SK-N-SH treated with all-trans-retinoic acid at 6 μM for 48 hours (cell line): Measurements from ENCODE around the gene AEBP1.

Experiments
- ATAC-seq: fragments of 200-7000 bp; cut with Tn5 transposase; 3 replicates; pipeline ENCODE4 v1.9.1; 2020; ENCODE audit warnings: mild to moderate bottlenecking, moderate library complexity
- ARNTL ChIP-seq: fragments of 450-650 bp; formaldehyde crosslinking; IDR thresholded peaks from 2 replicates; pipeline ENCODE4 v1.5.0; 2020; ENCODE audit warnings: low read depth, mild to moderate bottlenecking, moderate library complexity, borderline replicate concordance
- BACH2 ChIP-seq: fragments of 250-450 bp; sonication (Bioruptor Pico); IDR thresholded peaks from 2 replicates; pipeline ENCODE4 v1.9.0; 2021; ENCODE audit warnings: mild to moderate bottlenecking, borderline replicate concordance
- CSDC2 ChIP-seq: fragments of 250-450 bp; sonication (Bioruptor Pico); IDR thresholded peaks from 2 replicates; pipeline ENCODE4 v1.5.0; 2020; ENCODE audit warnings: mild to moderate bottlenecking, moderate library complexity
- ESRRG ChIP-seq: fragments of 250-450 bp; sonication (Bioruptor Pico); IDR thresholded peaks from 2 replicates; pipeline ENCODE4 v1.6.1; 2021; ENCODE audit warnings: mild to moderate bottlenecking
- ISL1 ChIP-seq: fragments of 250-450 bp; sonication (Bioruptor Pico); IDR thresholded peaks from 2 replicates; pipeline ENCODE4 v2.1.2; 2022; ENCODE audit warnings: mild to moderate bottlenecking, moderate library complexity
- OSR1 ChIP-seq: fragments of 250-450 bp; sonication (Bioruptor Pico); IDR thresholded peaks from 2 replicates; pipeline ENCODE4 v1.8.0; 2022; ENCODE audit warnings: moderate library complexity, mild to moderate bottlenecking, inconsistent platforms
- POU6F1 ChIP-seq: fragments of 250-450 bp; sonication (Bioruptor Pico); IDR thresholded peaks from 2 replicates; pipeline ENCODE4 v1.8.0; 2021; ENCODE audit warnings: low read depth, mild to moderate bottlenecking, moderate library complexity, borderline replicate concordance
- PPARA ChIP-seq: fragments of 250-450 bp; sonication (Bioruptor Pico); IDR thresholded peaks from 2 replicates; pipeline ENCODE4 v1.5.0; 2020; ENCODE audit warnings: mild to moderate bottlenecking, borderline replicate concordance
- RARB ChIP-seq: fragments of 250-450 bp; sonication (Bioruptor Pico); IDR thresholded peaks from 2 replicates; pipeline ENCODE4 v1.8.0; 2021; ENCODE audit warnings: mild to moderate bottlenecking, moderate library complexity
- SNAI2 ChIP-seq: fragments of 250-450 bp; sonication (Bioruptor Pico); IDR thresholded peaks from 2 replicates; pipeline ENCODE4 v1.5.0; 2020; ENCODE audit warnings: mild to moderate bottlenecking, moderate library complexity
- TOX ChIP-seq: fragments of 250-450 bp; sonication (Bioruptor Pico); IDR thresholded peaks from 2 replicates; pipeline ENCODE4 v1.8.0; 2021; ENCODE audit warnings: mild to moderate bottlenecking, moderate library complexity, borderline replicate concordance
- TSHZ2 ChIP-seq: fragments of 250-450 bp; sonication (Bioruptor Pico); IDR thresholded peaks from 2 replicates; pipeline ENCODE4 v1.5.0; 2020; ENCODE audit warnings: mild to moderate bottlenecking, moderate library complexity
- ZC3H10 ChIP-seq: fragments of 250-450 bp; sonication (Bioruptor Pico); IDR thresholded peaks from 2 replicates; pipeline ENCODE4 v1.5.1; 2021; ENCODE audit warnings: mild to moderate bottlenecking, moderate library complexity
- ZFP3 ChIP-seq: fragments of 250-450 bp; sonication (Bioruptor Pico); IDR thresholded peaks from 2 replicates; pipeline ENCODE4 v1.5.0; 2020; ENCODE audit warnings: mild to moderate bottlenecking, moderate library complexity
- ZFP30 ChIP-seq: fragments of 450-650 bp; formaldehyde crosslinking; IDR thresholded peaks from 2 replicates; pipeline ENCODE4 v1.5.0; 2022; ENCODE audit warnings: mild to moderate bottlenecking, moderate library complexity
- ZNF565 ChIP-seq: fragments of 450-650 bp; formaldehyde crosslinking; conservative IDR thresholded peaks from 2 replicates; pipeline ENCODE4 v1.5.0; 2020; ENCODE audit warnings: low read depth, mild to moderate bottlenecking, moderate library complexity
- ZNF70 ChIP-seq: fragments of 450-650 bp; formaldehyde crosslinking; IDR thresholded peaks from 2 replicates; pipeline ENCODE4 v1.5.0; 2020; ENCODE audit warnings: mild to moderate bottlenecking, moderate library complexity
- ZNF8 ChIP-seq: fragments of 450-650 bp; formaldehyde crosslinking; IDR thresholded peaks from 2 replicates; pipeline ENCODE4 v1.5.0; 2020; ENCODE audit warnings: mild to moderate bottlenecking, moderate library complexity
- TF ChIP-seq, protein P1 (sequence below): fragments of 250-450 bp; sonication (Bioruptor Pico); IDR thresholded peaks from 2 replicates; pipeline ENCODE4 v1.5.1; 2021; ENCODE audit warnings: mild to moderate bottlenecking, moderate library complexity

Gene AEBP1

DNA sequence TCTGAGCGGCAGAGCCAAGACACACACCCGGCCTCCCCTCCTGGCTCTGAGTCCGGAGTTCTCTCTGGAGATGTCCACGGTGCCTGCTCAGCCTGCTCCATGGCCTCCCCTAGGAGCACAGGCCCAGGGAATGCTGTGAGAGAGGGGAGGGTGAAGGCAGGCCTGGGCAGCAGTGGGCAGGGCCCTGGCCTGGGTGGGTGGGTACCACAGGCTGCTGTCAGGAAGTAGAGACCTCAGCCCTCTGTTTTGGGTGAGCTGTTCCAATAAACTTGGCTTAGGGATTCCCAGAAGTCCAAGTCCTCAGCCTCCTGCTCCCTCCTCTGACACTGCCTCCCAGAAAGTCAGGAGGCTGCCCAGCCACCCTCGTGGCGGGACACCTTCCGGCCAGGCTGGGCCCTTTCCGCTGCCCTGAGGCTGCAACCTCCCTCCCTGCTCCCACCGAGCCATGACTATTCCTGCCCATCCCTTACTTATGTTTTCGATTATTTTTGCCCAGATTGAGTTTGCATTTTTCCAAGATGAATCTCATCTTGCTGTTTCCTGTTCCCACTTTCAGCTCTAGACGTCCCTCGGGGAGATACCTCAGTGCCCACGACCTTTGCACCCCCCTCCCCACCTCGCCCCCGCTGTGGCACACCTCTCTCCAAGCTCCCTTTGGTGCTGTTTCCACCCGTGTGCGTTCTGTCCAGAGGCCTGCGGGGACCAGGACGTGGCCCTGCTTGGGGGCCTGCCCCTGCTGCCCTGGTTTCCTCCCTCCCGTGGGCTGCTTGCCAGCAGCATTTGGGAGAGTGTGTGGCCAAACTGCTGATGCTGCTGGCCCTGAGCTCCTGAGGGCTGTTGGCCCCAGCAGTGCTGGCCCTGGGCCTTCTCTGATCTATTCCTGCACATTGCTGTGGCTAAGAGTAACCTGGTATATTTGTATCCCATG lies 16.0 kb upstream of the AEBP1 start:
- TF ChIP-seq SNAI2 (CRISPR knock-in tag) (no peak), OSR1 (CRISPR knock-in tag) (0 out of 2 replicates have a peak, but pooled peaks have one; percentile 58), ZNF565 (CRISPR knock-in tag) (no peak), ISL1 (CRISPR knock-in tag) (no peak)
- ATAC-seq = peak; percentile 88

DNA sequence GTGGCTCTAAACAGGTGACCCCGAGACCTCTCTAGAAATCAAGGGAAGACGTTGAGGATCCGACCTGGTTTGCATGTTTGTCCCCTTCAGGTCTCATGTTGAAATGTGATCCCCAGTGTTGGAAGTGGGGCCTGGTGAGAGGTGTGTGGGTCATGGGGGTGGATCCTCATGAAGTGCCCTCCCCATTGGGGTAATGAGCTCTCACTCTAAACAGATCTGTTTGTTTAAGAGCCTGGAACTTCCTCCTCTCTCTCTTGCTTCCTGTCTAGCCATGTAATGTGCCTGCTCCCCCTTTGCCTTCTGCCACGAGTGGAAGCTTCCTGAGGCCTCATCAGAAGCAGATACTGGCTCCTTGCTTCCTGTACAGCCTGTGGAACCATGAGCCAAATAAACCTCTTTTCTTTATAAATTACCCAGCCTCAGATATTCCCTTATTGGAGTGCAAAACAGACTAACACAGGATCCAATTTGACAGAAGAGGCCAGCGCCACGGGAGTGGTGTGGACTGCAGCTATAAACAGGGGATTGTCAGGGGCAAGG lies 11.0 kb upstream of the AEBP1 start:
- TF ChIP-seq ZFP3 (CRISPR knock-in tag) (no peak), ESRRG (no peak), ARNTL (CRISPR knock-in tag) (no peak), POU6F1 (CRISPR knock-in tag) (no peak), PPARA (CRISPR knock-in tag) (no peak), CSDC2 (CRISPR knock-in tag) (no peak), ISL1 (CRISPR knock-in tag) (no peak), OSR1 (CRISPR knock-in tag) (no peak), ZNF565 (CRISPR knock-in tag) (no peak), ZNF8 (CRISPR knock-in tag) (no peak), ZFP30 (CRISPR knock-in tag) (no peak), SNAI2 (CRISPR knock-in tag) (no peak), TSHZ2 (CRISPR knock-in tag) (no peak), TOX (no peak), ZC3H10 (CRISPR knock-in tag) (no peak), BACH2 (CRISPR knock-in tag) (no peak), RARB (CRISPR knock-in tag) (no peak)
- TF ChIP-seq, protein P1, sequence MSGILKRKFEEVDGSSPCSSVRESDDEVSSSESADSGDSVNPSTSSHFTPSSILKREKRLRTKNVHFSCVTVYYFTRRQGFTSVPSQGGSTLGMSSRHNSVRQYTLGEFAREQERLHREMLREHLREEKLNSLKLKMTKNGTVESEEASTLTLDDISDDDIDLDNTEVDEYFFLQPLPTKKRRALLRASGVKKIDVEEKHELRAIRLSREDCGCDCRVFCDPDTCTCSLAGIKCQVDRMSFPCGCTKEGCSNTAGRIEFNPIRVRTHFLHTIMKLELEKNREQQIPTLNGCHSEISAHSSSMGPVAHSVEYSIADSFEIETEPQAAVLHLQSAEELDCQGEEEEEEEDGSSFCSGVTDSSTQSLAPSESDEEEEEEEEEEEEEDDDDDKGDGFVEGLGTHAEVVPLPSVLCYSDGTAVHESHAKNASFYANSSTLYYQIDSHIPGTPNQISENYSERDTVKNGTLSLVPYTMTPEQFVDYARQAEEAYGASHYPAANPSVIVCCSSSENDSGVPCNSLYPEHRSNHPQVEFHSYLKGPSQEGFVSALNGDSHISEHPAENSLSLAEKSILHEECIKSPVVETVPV (CRISPR knock-in tag) = no peak
- ATAC-seq = no peak

DNA sequence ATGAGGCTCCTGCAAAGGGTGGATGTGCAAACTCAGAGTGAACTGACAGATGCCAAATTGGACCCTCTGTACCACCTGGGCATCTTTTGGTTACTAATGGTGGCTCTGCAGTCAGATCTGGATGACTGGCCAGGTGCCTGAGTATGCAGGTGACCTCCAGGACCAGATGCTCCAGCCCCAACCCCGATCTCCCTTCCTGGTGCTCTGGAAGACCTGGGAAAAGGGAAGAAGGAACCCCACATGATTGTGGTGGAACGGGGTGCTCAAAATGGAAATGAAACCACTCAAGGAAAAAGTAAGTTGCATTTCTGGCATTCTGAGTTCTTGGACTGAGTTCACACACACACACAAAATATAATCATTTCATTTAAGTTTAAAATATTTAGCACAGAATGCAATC lies 9.8 kb upstream of the AEBP1 start:
- TF ChIP-seq OSR1 (CRISPR knock-in tag) (no peak), ZNF565 (CRISPR knock-in tag) (no peak), ARNTL (CRISPR knock-in tag) (no peak), ZNF70 (CRISPR knock-in tag) (no peak), ZFP30 (CRISPR knock-in tag) (no peak), ZC3H10 (CRISPR knock-in tag) (no peak), ZFP3 (CRISPR knock-in tag) (no peak)
- TF ChIP-seq, protein P1 (CRISPR knock-in tag) = no peak
- ATAC-seq = no peak
